Activated CD8-positive, alpha-beta T cell treated with anti-CD3 and anti-CD28 coated beads for 36 hours (primary cell): ENCODE data around the gene CAMSAP3. TPM values are rescaled to one million over a fixed set of nuclear protein-coding genes. Genes with fewer than 3 reads are reported as not detected.

Experiments used
- ATAC-seq: fragments of 200-7000 bp; cut with Tn5 transposase; one replicate; pipeline ENCODE4 v1.10.0; 2021; ENCODE audit warnings: mild to moderate bottlenecking, moderate library complexity
- CTCF ChIA-PET: fragments of 350-600 bp; sonication (Branson Sonifier 250); formaldehyde crosslinking; loops from one replicate; lab custom pipeline; 2021; ENCODE audit warnings: antibody characterized with exemption; lab: Charles Lee
- POLR2A ChIA-PET: fragments of 350-600 bp; sonication (Branson Sonifier 250); formaldehyde crosslinking; loops from one replicate; lab custom pipeline; 2021; ENCODE audit warnings: antibody characterized with exemption; lab: Charles Lee
- DNase-seq: peaks from one replicate; pipeline ENCODE4 v3.0.0-alpha.2; 2020
- H3K27ac Mint-ChIP-seq: one replicate; pipeline ENCODE4 v1.8.0; 2021; ENCODE audit warnings: mild to moderate bottlenecking, mixed read lengths
- H3K27me3 Mint-ChIP-seq: one replicate; pipeline ENCODE4 v1.8.0; 2021; ENCODE audit warnings: mixed read lengths
- H3K36me3 Mint-ChIP-seq: one replicate; pipeline ENCODE4 v1.8.0; 2021; ENCODE audit warnings: low read depth, mixed read lengths
- H3K4me1 Mint-ChIP-seq: one replicate; pipeline ENCODE4 v1.8.0; 2021; ENCODE audit warnings: low read depth, mixed read lengths
- H3K4me3 Mint-ChIP-seq: one replicate; pipeline ENCODE4 v1.8.0; 2021; ENCODE audit warnings: mild to moderate bottlenecking, moderate library complexity, mixed read lengths
- H3K9me3 Mint-ChIP-seq: one replicate; pipeline ENCODE4 v1.8.0; 2021; ENCODE audit warnings: mixed read lengths
- CTCF ChIP-seq: fragments of 200-600 bp; IDR thresholded peaks from one replicate; pipeline ENCODE4 v1.8.0; 2022; ENCODE audit warnings: antibody characterized with exemption, mild to moderate bottlenecking
- intact Hi-C: fragments of 100-400 bp; cut with micrococcal nuclease; formaldehyde crosslinking; loops from one replicate; pipeline ENCODE4 v1.10.0; 2022
- total RNA-seq, 2 experiments: library from RNA; stranded (reverse); gene quantifications; one replicate each; pipeline ENCODE4 v1.2.3, GENCODE V29; 2021

Gene CAMSAP3
- total RNA-seq, 2 experiments from 2014 or later: 0.25 to 0.63 TPM

- Mint-ChIP-seq H3K27ac (no peak overlapping the region), H3K4me3 (no peak overlapping the region), H3K36me3 (peaks cover 28% of the 10 kb centered on the region), H3K9me3 (no peaks in the 10 kb centered on the region), H3K4me1 (no peaks in the 10 kb centered on the region), H3K27me3 (no peaks in the 10 kb centered on the region)
- intact Hi-C loops: no loop called here
- ChIA-PET CTCF (interaction anchor here (1.6 kb wide), 1 partner anchor 8 kb away, joined by 11 read pairs; no protein-coding TSS in a partner anchor), POLR2A (interaction anchor here (0.7 to 1.6 kb wide), 2 partner anchors 36 to 118 kb away, joined by 3 read pairs; partner anchors contain the start of gene CAMSAP3)
- TF ChIP-seq CTCF: no peak
- ATAC-seq (no peak), DNase-seq (no peak)
Measured at GRCh38 chr19:7560255-7560654, 35.4 kb upstream of the CAMSAP3 start.

GRCh38 chr19:7561325-7561724 lies 34.3 kb upstream of the CAMSAP3 start:
- POLR2A ChIA-PET: interaction anchor here (0.7 to 1.6 kb wide), 2 partner anchors 37 to 117 kb away, joined by 3 to 4 read pairs; no protein-coding TSS in a partner anchor
- intact Hi-C loops: no loop called here
- CTCF ChIA-PET: no interaction called here
- H3K27ac Mint-ChIP-seq: no peak overlapping the region
- ATAC-seq: no peak
- H3K4me1 Mint-ChIP-seq: no peaks in the 10 kb centered on the region
- TF ChIP-seq CTCF: no peak
- peaks cover 25% of the 10 kb centered on the region for H3K36me3 Mint-ChIP-seq
- no peak overlapping the region for H3K4me3 Mint-ChIP-seq
- H3K27me3 Mint-ChIP-seq: no peaks in the 10 kb centered on the region
- H3K9me3 Mint-ChIP-seq: no peaks in the 10 kb centered on the region
- no peak for DNase-seq

- H3K4me1 Mint-ChIP-seq: no peaks in the 10 kb centered on the region
- no peaks in the 10 kb centered on the region for H3K9me3 Mint-ChIP-seq
- peaks cover 15% of the 10 kb centered on the region for H3K36me3 Mint-ChIP-seq
- ChIA-PET CTCF (no interaction called here), POLR2A (no interaction called here)
- ATAC-seq (no peak), DNase-seq (peak; percentile 28)
- intact Hi-C loops: no loop called here
- H3K27me3 Mint-ChIP-seq: no peaks in the 10 kb centered on the region
- H3K4me3 Mint-ChIP-seq: no peak overlapping the region
- H3K27ac Mint-ChIP-seq: no peak overlapping the region
- no peak for TF ChIP-seq CTCF
Measured at GRCh38 chr19:7562646-7563393, 32.8 kb upstream of the CAMSAP3 start.

GRCh38 chr19:7564866-7565265 lies 30.8 kb upstream of the CAMSAP3 start:
- no peak for ATAC-seq
- H3K27ac Mint-ChIP-seq: no peak overlapping the region
- peaks cover 7% of the 10 kb centered on the region for H3K36me3 Mint-ChIP-seq
- ChIA-PET CTCF (interaction anchor here (1.1 kb wide), 2 partner anchors 116 to 185 kb away, joined by 3 to 4 read pairs; partner anchors contain the start of gene TRAPPC5), POLR2A (interaction anchor here (0.6 kb wide), 1 partner anchor 155 kb away, joined by 3 read pairs; no protein-coding TSS in a partner anchor)
- peaks cover 2% of the 10 kb centered on the region for H3K4me1 Mint-ChIP-seq
- H3K27me3 Mint-ChIP-seq: no peaks in the 10 kb centered on the region
- H3K4me3 Mint-ChIP-seq: no peak overlapping the region
- intact Hi-C loops: loop anchor here (5.0 kb wide), 2 partner anchors 117 to 232 kb away; partner anchors contain the start of gene TRAPPC5
- DNase-seq: no peak
- no peaks in the 10 kb centered on the region for H3K9me3 Mint-ChIP-seq
- no peak for TF ChIP-seq CTCF

GRCh38 chr19:7565332-7565731 lies 30.3 kb upstream of the CAMSAP3 start:
- no peak for TF ChIP-seq CTCF
- DNase-seq (no peak), ATAC-seq (no peak)
- Mint-ChIP-seq H3K4me3 (no peak overlapping the region), H3K9me3 (no peaks in the 10 kb centered on the region), H3K36me3 (peaks cover 4% of the 10 kb centered on the region), H3K27ac (no peak overlapping the region), H3K4me1 (peaks cover 2% of the 10 kb centered on the region), H3K27me3 (no peaks in the 10 kb centered on the region)
- intact Hi-C loops: loop anchor here (5.0 kb wide), 2 partner anchors 117 to 232 kb away; partner anchors contain the start of gene TRAPPC5
- POLR2A ChIA-PET: interaction anchor here (0.6 kb wide), 1 partner anchor 156 kb away, joined by 3 read pairs; no protein-coding TSS in a partner anchor
- CTCF ChIA-PET: interaction anchor here (1.1 to 3.6 kb wide), 2 partner anchors 115 to 186 kb away, joined by 3 to 41 read pairs; partner anchors contain the start of gene TRAPPC5
